Measurements from ENCODE around the gene FAM3A. TPM values are rescaled to one million over a fixed set of nuclear protein-coding genes. Genes with fewer than 3 reads are reported as not detected.
"Not testable (repeated sequence)": the region's sequence is repeated elsewhere in the genome, so short reads cannot be mapped to it uniquely, and the experiment has no call there.

The FAM3A gene
- polyA plus RNA-seq, 1 experiment = 34.8 TPM

- H3K4me3 ChIP-seq (ENCODE audit: low read depth, low read length) = no peak overlapping the region
- H3K36me3 ChIP-seq (ENCODE audit: control insufficient read depth, insufficient read depth, low read length) = peaks cover 2% of the 10 kb centered on the region
- TF ChIP-seq, protein P1, sequence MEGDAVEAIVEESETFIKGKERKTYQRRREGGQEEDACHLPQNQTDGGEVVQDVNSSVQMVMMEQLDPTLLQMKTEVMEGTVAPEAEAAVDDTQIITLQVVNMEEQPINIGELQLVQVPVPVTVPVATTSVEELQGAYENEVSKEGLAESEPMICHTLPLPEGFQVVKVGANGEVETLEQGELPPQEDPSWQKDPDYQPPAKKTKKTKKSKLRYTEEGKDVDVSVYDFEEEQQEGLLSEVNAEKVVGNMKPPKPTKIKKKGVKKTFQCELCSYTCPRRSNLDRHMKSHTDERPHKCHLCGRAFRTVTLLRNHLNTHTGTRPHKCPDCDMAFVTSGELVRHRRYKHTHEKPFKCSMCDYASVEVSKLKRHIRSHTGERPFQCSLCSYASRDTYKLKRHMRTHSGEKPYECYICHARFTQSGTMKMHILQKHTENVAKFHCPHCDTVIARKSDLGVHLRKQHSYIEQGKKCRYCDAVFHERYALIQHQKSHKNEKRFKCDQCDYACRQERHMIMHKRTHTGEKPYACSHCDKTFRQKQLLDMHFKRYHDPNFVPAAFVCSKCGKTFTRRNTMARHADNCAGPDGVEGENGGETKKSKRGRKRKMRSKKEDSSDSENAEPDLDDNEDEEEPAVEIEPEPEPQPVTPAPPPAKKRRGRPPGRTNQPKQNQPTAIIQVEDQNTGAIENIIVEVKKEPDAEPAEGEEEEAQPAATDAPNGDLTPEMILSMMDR (IDR thresholded peaks at IDR 0.05; ENCODE audit: insufficient read depth, low read depth, low read length) = no peak
- H3K27me3 ChIP-seq (ENCODE audit: control insufficient read depth, insufficient read depth, low read length) = no peaks in the 10 kb centered on the region
- ChIA-PET POLR2A (no interaction called here), CTCF (no interaction called here)
- DNase-seq (ENCODE audit: low read depth) = no peak
These were observed 10.3 kb downstream of the FAM3A start for GRCh38 chrX:154505734-154506133.

GRCh38 chrX:154502989-154503388 is 13.0 kb downstream of the FAM3A start:
- TF ChIP-seq, protein P1 (IDR thresholded peaks at IDR 0.05; ENCODE audit: insufficient read depth, low read depth, low read length) = no peak
- no peaks in the 10 kb centered on the region; the same call in 1 of the 2 replicates for H3K36me3 ChIP-seq (ENCODE audit: control insufficient read depth, insufficient read depth, low read length)
- ChIA-PET CTCF (no interaction called here), POLR2A (no interaction called here)
- no peak overlapping the region for H3K4me3 ChIP-seq (ENCODE audit: low read depth, low read length)
- H3K27me3 ChIP-seq (ENCODE audit: control insufficient read depth, insufficient read depth, low read length) = no peaks in the 10 kb centered on the region
- no peak for DNase-seq (ENCODE audit: low read depth)

DNA sequence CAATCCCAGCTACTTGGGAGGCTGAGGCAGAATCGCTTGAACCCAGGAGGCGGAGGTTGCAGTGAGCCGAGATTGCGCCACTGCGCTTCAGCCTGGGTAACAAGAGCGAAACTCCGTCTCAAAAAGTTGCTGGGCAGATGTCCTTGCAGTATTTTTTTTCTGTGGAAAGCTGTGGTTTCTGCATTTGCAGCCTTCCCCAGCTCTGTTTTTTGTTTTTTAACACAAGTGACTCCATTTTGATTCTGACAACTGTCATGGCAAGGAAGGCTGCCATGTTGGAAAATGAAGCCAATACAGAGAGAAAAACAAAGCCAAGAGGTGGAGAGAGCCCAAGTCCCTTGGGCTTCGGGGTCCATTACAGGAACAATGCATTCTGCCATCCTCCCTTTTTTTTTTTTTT is 13.9 kb downstream of the FAM3A start:
- ChIA-PET CTCF (no interaction called here), POLR2A (no interaction called here)
- H3K27me3 ChIP-seq (ENCODE audit: control insufficient read depth, insufficient read depth, low read length) = no peaks in the 10 kb centered on the region
- no peak for DNase-seq (ENCODE audit: low read depth)
- TF ChIP-seq, protein P1 (IDR thresholded peaks at IDR 0.05; ENCODE audit: insufficient read depth, low read depth, low read length) = no peak
- H3K36me3 ChIP-seq (ENCODE audit: control insufficient read depth, insufficient read depth, low read length) = no peaks in the 10 kb centered on the region
- H3K4me3 ChIP-seq (ENCODE audit: low read depth, low read length) = no peak overlapping the region

GRCh38 chrX:154501423-154501822 is 14.6 kb downstream of the FAM3A start:
- CTCF ChIA-PET; POLR2A ChIA-PET; H3K36me3 ChIP-seq (ENCODE audit: control insufficient read depth, insufficient read depth, low read length): not testable (repeated sequence)

DNA sequence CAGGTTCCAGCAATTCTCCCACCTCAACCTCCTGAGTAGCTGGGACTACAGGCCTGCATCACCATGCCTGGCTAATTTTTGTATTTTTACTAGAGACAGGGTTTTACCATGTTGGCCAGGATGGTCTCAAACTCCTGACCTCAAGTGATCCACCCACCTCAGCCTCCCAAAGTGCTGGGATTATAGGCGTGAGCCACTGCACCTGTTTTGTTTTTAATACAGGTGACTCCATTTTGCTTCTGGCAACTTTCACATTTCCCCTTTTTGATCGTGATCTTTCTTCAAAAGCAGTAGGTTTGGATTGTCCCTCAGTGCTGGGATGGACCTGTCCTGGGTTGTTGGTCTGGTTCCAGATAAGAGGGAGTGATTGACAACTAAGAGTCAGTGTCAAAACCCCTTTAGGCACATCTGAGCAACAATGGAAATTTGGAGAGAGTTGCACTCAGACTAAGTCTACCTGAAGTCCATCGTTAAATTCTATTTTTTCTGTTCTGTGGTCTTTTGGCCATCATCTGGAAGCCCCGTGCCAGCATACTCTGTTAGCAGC is 19.4 kb downstream of the FAM3A start:
- H3K4me3 ChIP-seq (ENCODE audit: low read depth, low read length); DNase-seq (ENCODE audit: low read depth); CTCF ChIA-PET; H3K36me3 ChIP-seq (ENCODE audit: control insufficient read depth, insufficient read depth, low read length); H3K27me3 ChIP-seq (ENCODE audit: control insufficient read depth, insufficient read depth, low read length): not testable (repeated sequence)
- POLR2A ChIA-PET = interaction anchor here (0.6 kb wide), 1 partner anchor 9 kb away, joined by 3 read pairs; no protein-coding TSS in a partner anchor

More at GRCh38 chrX:154501423-154501822, 14.6 kb downstream of the FAM3A start:
- not testable (repeated sequence) for H3K4me3 ChIP-seq (ENCODE audit: low read depth, low read length); DNase-seq (ENCODE audit: low read depth); H3K27me3 ChIP-seq (ENCODE audit: control insufficient read depth, insufficient read depth, low read length)

DNA sequence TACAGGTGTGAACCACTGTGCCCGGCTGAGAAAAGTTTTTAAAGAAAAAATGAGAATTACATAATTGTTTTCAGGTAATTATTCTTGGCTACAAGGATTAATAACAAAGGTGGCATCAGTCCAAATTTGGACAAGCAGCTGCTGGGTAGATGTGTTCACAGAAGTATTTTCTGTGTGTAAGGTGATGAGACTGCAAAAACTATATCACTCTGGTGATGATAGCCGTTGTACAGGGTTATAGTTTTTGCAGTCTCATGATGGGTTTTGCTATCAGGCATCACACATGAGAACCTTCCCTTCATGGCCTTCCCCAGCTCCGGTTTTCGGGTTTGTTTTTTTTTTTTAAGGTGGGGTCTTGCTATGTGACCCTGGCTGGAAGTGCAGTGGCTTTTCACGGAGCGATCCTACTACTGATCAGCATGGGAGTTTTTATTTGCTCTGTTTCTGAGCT is 20.5 kb downstream of the FAM3A start:
- POLR2A ChIA-PET = no interaction called here
- Histone ChIP-seq H3K4me3 (ENCODE audit: low read depth, low read length) (no peak overlapping the region), H3K27me3 (ENCODE audit: control insufficient read depth, insufficient read depth, low read length) (no peaks in the 10 kb centered on the region), H3K36me3 (ENCODE audit: control insufficient read depth, insufficient read depth, low read length) (no peaks in the 10 kb centered on the region)
- CTCF ChIA-PET = no interaction called here
- DNase-seq (ENCODE audit: low read depth) = no peak
- TF ChIP-seq, protein P1 (IDR thresholded peaks at IDR 0.05; ENCODE audit: insufficient read depth, low read depth, low read length) = no peak

Data from BJ (cell line).